ENCODE data around the gene MLN.

GRCh38 chr6:33748841-33749240 lies 55.0 kb downstream of the MLN start:
- TF ChIP-seq POLR2A (IDR thresholded peaks at IDR 0.05; ENCODE audit: low read depth, low read length) (no peak), POLR2AphosphoS5 (IDR thresholded peaks at IDR 0.05; ENCODE audit: low read depth, low read length) (no peak), SPI1 (IDR thresholded peaks at IDR 0.05; ENCODE audit: low read depth, low read length) (no peak), TAF1 (IDR thresholded peaks at IDR 0.05; ENCODE audit: low read depth, low read length) (no peak), POU2F2 (IDR thresholded peaks at IDR 0.05; ENCODE audit: low read depth, low read length) (no peak), PAX5 (IDR thresholded peaks at IDR 0.05; ENCODE audit: insufficient read depth, low read length, severe bottlenecking) (no peak)

Measured in GM12891 (cell line).